HepG2 (cell line): ENCODE data around the gene NCAM2.

Experiments used
- PAWR ChIP-seq: sonication (generic); formaldehyde crosslinking; IDR thresholded peaks from 2 replicates; pipeline ENCODE4 v1.4.0; 2020; ENCODE audit warnings: missing genetic modification reagents, mild to moderate bottlenecking, borderline replicate concordance
- RNF2 ChIP-seq: fragments of 450-650 bp; conservative IDR thresholded peaks from 2 replicates; pipeline ENCODE4 v1.6.1; 2016; ENCODE audit warnings: low read depth
- ZNF232 ChIP-seq: sonication (generic); formaldehyde crosslinking; IDR thresholded peaks from 2 replicates; pipeline ENCODE4 v1.4.0; 2020; ENCODE audit warnings: missing genetic modification reagents, borderline replicate concordance

GRCh38 chr21:21018821-21019220, 20.6 kb downstream of the NCAM2 start:
- TF ChIP-seq RNF2 (no peak), PAWR (CRISPR knock-in tag) (no peak), ZNF232 (CRISPR knock-in tag) (no peak)
